Progenitor cell of endocrine pancreas (in vitro differentiated cells): ENCODE data around the gene UPF1. TPM values are rescaled to one million over a fixed set of nuclear protein-coding genes. Genes with fewer than 3 reads are reported as not detected.

Experiments used
- DNase-seq: peaks from one replicate; pipeline ENCODE4 v3.0.0; 2021; ENCODE audit warnings: low spot score; ENCODE audit not compliant: unreplicated experiment
- H3K27ac Mint-ChIP-seq: 2 replicates; pipeline ENCODE4 v1.8.0; 2021; ENCODE audit warnings: mild to moderate bottlenecking, moderate library complexity, mixed read lengths
- H3K27me3 Mint-ChIP-seq: 2 replicates; pipeline ENCODE4 v1.8.0; 2021; ENCODE audit warnings: mixed read lengths
- H3K36me3 Mint-ChIP-seq: 2 replicates; pipeline ENCODE4 v1.8.0; 2022; ENCODE audit warnings: mixed read lengths; ENCODE audit not compliant: insufficient read depth
- H3K4me1 Mint-ChIP-seq: 2 replicates; pipeline ENCODE4 v1.8.0; 2021; ENCODE audit warnings: low read depth, mixed read lengths
- H3K4me3 Mint-ChIP-seq: 2 replicates; pipeline ENCODE4 v1.8.0; 2021; ENCODE audit warnings: low read depth, mild to moderate bottlenecking, moderate library complexity, mixed read lengths
- H3K9me3 Mint-ChIP-seq: 2 replicates; pipeline ENCODE4 v1.8.0; 2021; ENCODE audit warnings: low read depth, mixed read lengths
- CTCF ChIP-seq: fragments of 200-600 bp; sonication (generic); IDR thresholded peaks from one replicate; pipeline ENCODE4 v1.5.0; 2021; ENCODE audit warnings: antibody characterized with exemption, mild to moderate bottlenecking; ENCODE audit not compliant: unreplicated experiment
- total RNA-seq: library from RNA; stranded (reverse); gene quantifications from 2 replicates; pipeline ENCODE4 v1.2.1, GENCODE V29; 2021

Gene UPF1
- total RNA-seq, 1 donor from 2014 or later: 90.9 TPM

GRCh38 chr19:18879579-18880373 is 48.0 kb downstream of the UPF1 start:
- Mint-ChIP-seq H3K4me3 (no peak overlapping the region), H3K27ac (no peak overlapping the region), H3K4me1 (no peaks in the 10 kb centered on the region)

DNA sequence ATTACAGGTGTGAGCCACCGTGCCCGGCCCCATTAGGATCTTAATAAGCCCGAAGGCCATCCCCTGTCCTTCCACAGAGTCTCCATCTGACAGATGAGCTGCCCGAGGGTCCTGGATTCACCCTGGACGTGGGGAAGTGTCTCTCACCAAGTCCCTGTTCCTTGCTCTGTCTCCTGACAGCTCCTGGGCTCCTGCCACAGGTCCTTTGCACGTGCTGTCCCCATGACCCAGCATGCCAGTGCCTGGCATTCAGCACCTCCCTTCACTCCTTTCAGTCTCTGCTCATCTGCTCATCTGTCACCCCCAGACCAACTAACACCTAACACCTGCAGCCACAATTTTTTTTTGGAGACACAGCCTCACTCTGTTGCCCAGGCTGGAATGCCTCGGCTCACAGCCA is 49.7 kb downstream of the UPF1 start:
- no peak for DNase-seq
- no peak for TF ChIP-seq CTCF
- Mint-ChIP-seq H3K9me3 (peaks cover 5% of the 10 kb centered on the region), H3K27ac (no peak overlapping the region), H3K4me3 (no peak overlapping the region), H3K27me3 (no peaks in the 10 kb centered on the region), H3K36me3 (peaks cover 22% of the 10 kb centered on the region), H3K4me1 (no peaks in the 10 kb centered on the region)

More at GRCh38 chr19:18879579-18880373, 48.0 kb downstream of the UPF1 start:
- Mint-ChIP-seq H3K9me3 (peaks cover 5% of the 10 kb centered on the region), H3K36me3 (peaks cover 29% of the 10 kb centered on the region), H3K27me3 (no peaks in the 10 kb centered on the region)
- TF ChIP-seq CTCF: no peak
- no peak for DNase-seq

DNA sequence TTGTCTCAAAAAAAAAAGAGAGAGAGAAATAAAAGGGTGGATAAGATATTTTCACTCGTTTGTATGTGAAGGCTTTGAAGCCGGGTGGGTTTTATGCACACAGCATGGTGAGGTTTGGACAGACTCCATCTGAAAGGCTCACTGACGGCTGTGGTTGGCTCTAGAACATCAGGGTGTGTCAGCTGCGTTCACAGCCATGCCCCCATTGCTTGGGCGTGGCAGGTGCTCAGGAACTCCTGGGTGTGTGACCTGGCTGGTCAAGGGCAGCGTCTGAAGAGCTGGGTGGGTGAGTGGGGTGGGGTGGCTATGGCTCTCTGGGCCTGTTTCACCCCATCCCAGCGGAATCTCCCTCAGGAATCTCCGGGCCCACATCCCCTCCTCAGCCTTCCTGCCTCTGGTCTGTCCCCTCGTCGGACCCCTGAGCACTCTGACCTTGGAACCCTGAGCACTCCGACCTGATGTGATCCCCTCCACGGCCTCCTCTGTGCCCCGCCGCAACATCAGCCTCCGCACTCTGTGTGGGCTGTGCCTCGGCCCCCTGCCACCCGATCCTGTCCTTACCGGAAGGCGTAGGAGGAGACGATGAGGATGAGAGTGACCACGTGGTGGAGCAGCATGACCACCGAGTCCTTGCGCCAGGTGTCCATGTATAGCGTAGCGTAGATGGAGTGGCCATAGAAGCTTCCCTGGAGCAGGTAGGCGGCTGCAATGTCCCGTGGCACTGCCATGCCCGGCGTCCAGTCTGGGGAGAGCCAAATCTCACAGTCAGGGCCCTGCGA is 52.0 kb downstream of the UPF1 start:
- no peak for DNase-seq
- no peaks in the 10 kb centered on the region for H3K9me3 Mint-ChIP-seq
- H3K36me3 Mint-ChIP-seq: peaks cover 14% of the 10 kb centered on the region
- H3K4me1 Mint-ChIP-seq: no peaks in the 10 kb centered on the region
- no peaks in the 10 kb centered on the region for H3K27me3 Mint-ChIP-seq
- H3K27ac Mint-ChIP-seq: no peak overlapping the region
- H3K4me3 Mint-ChIP-seq: no peak overlapping the region
- no peak for TF ChIP-seq CTCF

DNA sequence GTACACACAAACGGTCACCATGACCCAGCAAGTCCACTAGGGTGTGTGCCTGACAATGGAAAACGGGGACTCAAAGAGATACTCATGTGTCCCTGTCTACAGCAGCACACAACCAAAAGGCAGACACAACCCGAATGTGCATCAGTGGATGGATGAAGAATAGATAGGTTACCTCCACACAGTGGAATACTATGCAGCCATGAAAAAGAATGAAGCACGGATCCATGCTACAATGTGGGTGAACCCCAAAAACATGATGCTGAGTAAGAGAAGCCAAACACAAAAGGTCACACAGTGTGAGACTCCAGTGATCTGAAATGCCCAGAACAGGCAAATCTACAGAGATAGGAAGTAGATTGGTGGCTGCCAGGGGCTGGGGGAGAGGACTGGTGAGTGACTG is 55.2 kb downstream of the UPF1 start:
- Mint-ChIP-seq H3K36me3 (peaks cover 11% of the 10 kb centered on the region), H3K9me3 (no peaks in the 10 kb centered on the region), H3K4me1 (no peaks in the 10 kb centered on the region), H3K4me3 (no peak overlapping the region), H3K27ac (no peak overlapping the region), H3K27me3 (no peaks in the 10 kb centered on the region)
- TF ChIP-seq CTCF: no peak
- DNase-seq: no peak

- DNase-seq: no peak
- Mint-ChIP-seq H3K9me3 (no peaks in the 10 kb centered on the region), H3K36me3 (peaks cover 8% of the 10 kb centered on the region), H3K27ac (peak overlapping the region; percentile 49), H3K27me3 (no peaks in the 10 kb centered on the region), H3K4me1 (no peaks in the 10 kb centered on the region), H3K4me3 (no peak overlapping the region)
- TF ChIP-seq CTCF: no peak
Measured at GRCh38 chr19:18889949-18890745, 58.4 kb downstream of the UPF1 start.
